HepG2 (cell line): ENCODE measurements around the gene MCRIP2. TPM values are rescaled to one million over a fixed set of nuclear protein-coding genes. Genes with fewer than 3 reads are reported as not detected.

Experiments
- CEBPB ChIP-seq: IDR thresholded peaks from 2 replicates; pipeline ENCODE4 v1.6.1; 2011; ENCODE audit warnings: low read depth, low read length, improper control_type of control experiment, borderline replicate concordance
- EED ChIP-seq: sonication (generic); formaldehyde crosslinking; IDR thresholded peaks from 2 replicates; pipeline ENCODE4 v1.5.0; 2020; ENCODE audit warnings: mild to moderate bottlenecking, missing genetic modification reagents
- FOXK1 ChIP-seq: sonication (generic); formaldehyde crosslinking; IDR thresholded peaks from 2 replicates; pipeline ENCODE4 v1.4.0; 2020; ENCODE audit warnings: low read depth, missing genetic modification reagents, borderline replicate concordance
- MEIS1 ChIP-seq: sonication (generic); formaldehyde crosslinking; IDR thresholded peaks from 2 replicates; pipeline ENCODE4 v1.9.0; 2021; ENCODE audit warnings: mild to moderate bottlenecking, missing genetic modification reagents, moderate library complexity, borderline replicate concordance
- MXI1 ChIP-seq: IDR thresholded peaks from 3 replicates; pipeline ENCODE4 v1.6.1; 2012; ENCODE audit warnings: low read depth, low read length, inconsistent platforms, borderline replicate concordance
- PITX1 ChIP-seq: sonication (generic); formaldehyde crosslinking; IDR thresholded peaks from 2 replicates; pipeline ENCODE4 v1.5.1; 2020; ENCODE audit warnings: mild to moderate bottlenecking, missing genetic modification reagents
- POLR2AphosphoS5 ChIP-seq: IDR thresholded peaks from 2 replicates; pipeline ENCODE4 v1.6.1; 2012; ENCODE audit warnings: low read depth, low read length
- polyA plus RNA-seq, 8 experiments: library from polyadenylated mRNA; depleted of rRNA in 3 of 8; stranded (reverse) in 7 of 8; unstranded in 1 of 8; fragments of >200 nt; fragmentation: Illumina TruSeq in 4 of 8; extraction: Trizol in 4 of 8; gene quantifications; 2 replicates each; pipeline versions ENCODE4 v1.2.1 to v1.2.3, GENCODE V29; 2011 to 2016; ENCODE audit warnings: low read depth in 4 of 8, missing spikeins in 1 of 8, mixed read lengths in 1 of 8; ENCODE audit not compliant: insufficient read depth in 1 of 8
- total RNA-seq, 5 experiments: library from RNA; depleted of rRNA; stranded (reverse); fragments of >200 nt; fragmentation: Illumina TruSeq; extraction: Trizol; gene quantifications; 2 replicates each; pipeline ENCODE4 v1.2.3, GENCODE V29; 2016; ENCODE audit warnings: low read depth in 1 of 5
- TF ChIP-seq, protein P1 (sequence below): sonication (generic); formaldehyde crosslinking; IDR thresholded peaks from 2 replicates; pipeline ENCODE4 v1.5.1; 2020; ENCODE audit warnings: missing genetic modification reagents, mild to moderate bottlenecking, borderline replicate concordance
- TF ChIP-seq, protein P2 (sequence below): sonication (generic); formaldehyde crosslinking; IDR thresholded peaks from one replicate; pipeline ENCODE4 v1.5.1; 2020; ENCODE audit warnings: mild to moderate bottlenecking, missing genetic modification reagents; ENCODE audit errors: not compliant biosample characterization
- TF ChIP-seq, protein P3 (sequence below): sonication (generic); formaldehyde crosslinking; IDR thresholded peaks from 2 replicates; pipeline ENCODE4 v1.4.0; 2020; ENCODE audit warnings: missing genetic modification reagents
- TF ChIP-seq, protein P4 (sequence below): sonication (generic); formaldehyde crosslinking; IDR thresholded peaks from 2 replicates; pipeline ENCODE4 v1.4.0; 2020; ENCODE audit warnings: missing genetic modification reagents
- TF ChIP-seq, protein P5 (sequence below): IDR thresholded peaks from 2 replicates; pipeline ENCODE4 v1.6.1; 2012; ENCODE audit warnings: inconsistent platforms

The MCRIP2 gene
- total and polyA plus RNA-seq, 2 of the 13 experiments (the other 11 are each of a cell fraction or from before 2014, with no cell fraction given) = 39.6 to 76.7 TPM

DNA sequence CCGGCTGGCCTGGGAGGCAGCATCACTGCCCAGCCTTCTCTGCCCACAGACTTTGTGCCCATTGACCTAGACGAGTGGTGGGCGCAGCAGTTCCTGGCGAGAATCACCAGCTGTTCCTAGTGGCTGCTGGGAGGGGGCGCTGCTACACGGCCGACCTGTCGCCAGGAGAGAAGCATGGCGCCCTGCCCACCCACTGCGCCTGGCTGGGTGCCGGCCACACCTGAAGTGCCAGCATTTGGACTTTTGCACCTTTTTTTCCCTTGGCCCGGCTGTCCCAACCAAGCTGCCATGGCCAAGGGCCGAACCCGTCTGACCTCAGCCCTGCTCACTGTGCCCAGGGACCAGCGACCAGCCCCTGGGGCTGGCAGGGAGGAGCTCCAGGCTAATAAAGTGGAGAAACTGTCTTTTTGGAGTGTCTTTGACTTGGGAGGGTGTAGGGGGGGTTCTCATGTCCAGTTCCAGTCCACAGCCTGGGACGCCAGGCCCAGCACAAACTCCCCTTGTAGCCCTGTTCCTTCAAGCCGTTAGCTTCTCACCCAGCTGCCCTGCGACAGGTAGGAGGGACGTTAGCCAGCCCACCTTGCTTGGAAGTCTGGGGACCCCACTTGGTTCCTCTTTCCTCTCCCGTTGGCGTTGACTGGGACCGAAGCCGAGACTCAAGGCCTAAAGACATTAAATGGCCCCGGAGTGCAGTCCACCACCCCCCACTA is 6.6 kb downstream of the MCRIP2 start (continued):
- TF ChIP-seq, protein P1, sequence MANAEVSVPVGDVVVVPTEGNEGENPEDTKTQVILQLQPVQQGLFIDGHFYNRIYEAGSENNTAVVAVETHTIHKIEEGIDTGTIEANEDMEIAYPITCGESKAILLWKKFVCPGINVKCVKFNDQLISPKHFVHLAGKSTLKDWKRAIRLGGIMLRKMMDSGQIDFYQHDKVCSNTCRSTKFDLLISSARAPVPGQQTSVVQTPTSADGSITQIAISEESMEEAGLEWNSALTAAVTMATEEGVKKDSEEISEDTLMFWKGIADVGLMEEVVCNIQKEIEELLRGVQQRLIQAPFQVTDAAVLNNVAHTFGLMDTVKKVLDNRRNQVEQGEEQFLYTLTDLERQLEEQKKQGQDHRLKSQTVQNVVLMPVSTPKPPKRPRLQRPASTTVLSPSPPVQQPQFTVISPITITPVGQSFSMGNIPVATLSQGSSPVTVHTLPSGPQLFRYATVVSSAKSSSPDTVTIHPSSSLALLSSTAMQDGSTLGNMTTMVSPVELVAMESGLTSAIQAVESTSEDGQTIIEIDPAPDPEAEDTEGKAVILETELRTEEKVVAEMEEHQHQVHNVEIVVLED (CRISPR knock-in tag) = peak; percentile 35; the same call in 1 of the 2 replicates
- TF ChIP-seq MEIS1 (no peak; the same call in 1 of the 2 replicates), PITX1 (CRISPR knock-in tag) (no peak), FOXK1 (CRISPR knock-in tag) (peak; percentile 58; the same call in 1 of the 2 replicates), POLR2AphosphoS5 (peak; percentile 42), MXI1 (peak; percentile 77; the same call in 1 of the 3 replicates), CEBPB (no peak), EED (CRISPR knock-in tag) (no peak)
- TF ChIP-seq, protein P2, sequence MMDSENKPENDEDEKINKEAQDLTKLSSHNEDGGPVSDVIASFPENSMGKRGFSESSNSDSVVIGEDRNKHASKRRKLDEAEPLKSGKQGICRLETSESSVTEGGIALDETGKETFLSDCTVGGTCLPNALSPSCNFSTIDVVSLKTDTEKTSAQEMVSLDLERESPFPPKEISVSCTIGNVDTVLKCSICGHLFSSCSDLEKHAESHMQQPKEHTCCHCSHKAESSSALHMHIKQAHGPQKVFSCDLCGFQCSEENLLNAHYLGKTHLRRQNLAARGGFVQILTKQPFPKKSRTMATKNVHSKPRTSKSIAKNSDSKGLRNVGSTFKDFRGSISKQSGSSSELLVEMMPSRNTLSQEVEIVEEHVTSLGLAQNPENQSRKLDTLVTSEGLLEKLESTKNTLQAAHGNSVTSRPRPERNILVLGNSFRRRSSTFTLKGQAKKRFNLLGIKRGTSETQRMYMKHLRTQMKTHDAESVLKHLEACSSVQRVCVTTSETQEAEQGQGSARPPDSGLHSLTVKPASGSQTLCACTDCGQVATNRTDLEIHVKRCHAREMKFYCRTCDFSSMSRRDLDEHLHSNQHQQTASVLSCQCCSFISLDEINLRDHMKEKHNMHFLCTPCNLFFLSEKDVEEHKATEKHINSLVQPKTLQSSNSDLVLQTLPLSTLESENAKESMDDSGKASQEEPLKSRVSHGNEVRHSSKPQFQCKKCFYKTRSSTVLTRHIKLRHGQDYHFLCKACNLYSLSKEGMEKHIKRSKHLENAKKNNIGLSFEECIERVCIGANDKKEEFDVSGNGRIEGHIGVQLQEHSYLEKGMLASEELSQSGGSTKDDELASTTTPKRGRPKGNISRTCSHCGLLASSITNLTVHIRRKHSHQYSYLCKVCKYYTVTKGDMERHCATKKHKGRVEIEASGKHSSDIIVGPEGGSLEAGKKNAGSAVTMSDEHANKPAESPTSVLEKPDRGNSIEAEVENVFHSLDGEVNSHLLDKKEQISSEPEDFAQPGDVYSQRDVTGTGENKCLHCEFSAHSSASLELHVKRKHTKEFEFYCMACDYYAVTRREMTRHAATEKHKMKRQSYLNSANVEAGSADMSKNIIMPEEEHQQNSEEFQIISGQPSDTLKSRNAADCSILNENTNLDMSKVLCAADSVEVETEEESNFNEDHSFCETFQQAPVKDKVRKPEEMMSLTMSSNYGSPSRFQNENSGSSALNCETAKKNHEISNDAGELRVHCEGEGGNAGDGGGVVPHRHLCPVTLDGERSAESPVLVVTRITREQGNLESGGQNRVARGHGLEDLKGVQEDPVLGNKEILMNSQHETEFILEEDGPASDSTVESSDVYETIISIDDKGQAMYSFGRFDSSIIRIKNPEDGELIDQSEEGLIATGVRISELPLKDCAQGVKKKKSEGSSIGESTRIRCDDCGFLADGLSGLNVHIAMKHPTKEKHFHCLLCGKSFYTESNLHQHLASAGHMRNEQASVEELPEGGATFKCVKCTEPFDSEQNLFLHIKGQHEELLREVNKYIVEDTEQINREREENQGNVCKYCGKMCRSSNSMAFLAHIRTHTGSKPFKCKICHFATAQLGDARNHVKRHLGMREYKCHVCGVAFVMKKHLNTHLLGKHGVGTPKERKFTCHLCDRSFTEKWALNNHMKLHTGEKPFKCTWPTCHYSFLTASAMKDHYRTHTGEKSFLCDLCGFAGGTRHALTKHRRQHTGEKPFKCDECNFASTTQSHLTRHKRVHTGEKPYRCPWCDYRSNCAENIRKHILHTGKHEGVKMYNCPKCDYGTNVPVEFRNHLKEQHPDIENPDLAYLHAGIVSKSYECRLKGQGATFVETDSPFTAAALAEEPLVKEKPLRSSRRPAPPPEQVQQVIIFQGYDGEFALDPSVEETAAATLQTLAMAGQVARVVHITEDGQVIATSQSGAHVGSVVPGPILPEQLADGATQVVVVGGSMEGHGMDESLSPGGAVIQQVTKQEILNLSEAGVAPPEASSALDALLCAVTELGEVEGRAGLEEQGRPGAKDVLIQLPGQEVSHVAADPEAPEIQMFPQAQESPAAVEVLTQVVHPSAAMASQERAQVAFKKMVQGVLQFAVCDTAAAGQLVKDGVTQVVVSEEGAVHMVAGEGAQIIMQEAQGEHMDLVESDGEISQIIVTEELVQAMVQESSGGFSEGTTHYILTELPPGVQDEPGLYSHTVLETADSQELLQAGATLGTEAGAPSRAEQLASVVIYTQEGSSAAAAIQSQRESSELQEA (CRISPR knock-in tag) = peak; percentile 18
- TF ChIP-seq, protein P3, sequence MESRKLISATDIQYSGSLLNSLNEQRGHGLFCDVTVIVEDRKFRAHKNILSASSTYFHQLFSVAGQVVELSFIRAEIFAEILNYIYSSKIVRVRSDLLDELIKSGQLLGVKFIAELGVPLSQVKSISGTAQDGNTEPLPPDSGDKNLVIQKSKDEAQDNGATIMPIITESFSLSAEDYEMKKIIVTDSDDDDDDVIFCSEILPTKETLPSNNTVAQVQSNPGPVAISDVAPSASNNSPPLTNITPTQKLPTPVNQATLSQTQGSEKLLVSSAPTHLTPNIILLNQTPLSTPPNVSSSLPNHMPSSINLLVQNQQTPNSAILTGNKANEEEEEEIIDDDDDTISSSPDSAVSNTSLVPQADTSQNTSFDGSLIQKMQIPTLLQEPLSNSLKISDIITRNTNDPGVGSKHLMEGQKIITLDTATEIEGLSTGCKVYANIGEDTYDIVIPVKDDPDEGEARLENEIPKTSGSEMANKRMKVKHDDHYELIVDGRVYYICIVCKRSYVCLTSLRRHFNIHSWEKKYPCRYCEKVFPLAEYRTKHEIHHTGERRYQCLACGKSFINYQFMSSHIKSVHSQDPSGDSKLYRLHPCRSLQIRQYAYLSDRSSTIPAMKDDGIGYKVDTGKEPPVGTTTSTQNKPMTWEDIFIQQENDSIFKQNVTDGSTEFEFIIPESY = peak; percentile 84; the same call in 1 of the 2 replicates
- TF ChIP-seq, protein P4, sequence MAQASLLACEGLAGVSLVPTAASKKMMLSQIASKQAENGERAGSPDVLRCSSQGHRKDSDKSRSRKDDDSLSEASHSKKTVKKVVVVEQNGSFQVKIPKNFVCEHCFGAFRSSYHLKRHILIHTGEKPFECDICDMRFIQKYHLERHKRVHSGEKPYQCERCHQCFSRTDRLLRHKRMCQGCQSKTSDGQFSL (CRISPR knock-in tag) = peak; percentile 83
- TF ChIP-seq, protein P5, sequence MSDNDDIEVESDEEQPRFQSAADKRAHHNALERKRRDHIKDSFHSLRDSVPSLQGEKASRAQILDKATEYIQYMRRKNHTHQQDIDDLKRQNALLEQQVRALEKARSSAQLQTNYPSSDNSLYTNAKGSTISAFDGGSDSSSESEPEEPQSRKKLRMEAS = peak; percentile 66; the same call in 1 of the 2 replicates
